HEK293 (cell line): ENCODE data around the gene SOCS6.

ENCODE experiments used
- CTCF ChIA-PET: fragments of 350-600 bp; formaldehyde crosslinking; extraction: SDS; loops from one replicate; lab custom pipeline; 2021; ENCODE audit warnings: antibody characterized with exemption; lab: Yijun Ruan, JAX
- POLR2A ChIA-PET: fragments of 300-600 bp; formaldehyde crosslinking; extraction: SDS; loops from one replicate; lab custom pipeline; 2020; ENCODE audit warnings: antibody characterized with exemption, inconsistent platforms; lab: Yijun Ruan, JAX
- H3K27ac ChIP-seq: fragments of 200-500 bp; sonication (Bioruptor generic); 2 replicates; pipeline ENCODE4 v1.5.1; 2014; ENCODE audit warnings: low read depth, low read length, control low read depth, inconsistent platforms; ENCODE audit errors: extremely low read depth
- H3K36me3 ChIP-seq, 2 experiments: fragments of 200-500 bp in 1 of 2; sonication (Bioruptor generic) in 1 of 2; 1 replicate in 1 of 2; 2 replicates in 1 of 2; pipeline ENCODE4 v1.5.1; 2014 to 2017; ENCODE audit warnings: inconsistent platforms in 2 of 2, low read length in 2 of 2; ENCODE audit not compliant: control insufficient read depth in 2 of 2, insufficient read depth in 1 of 2
- H3K4me1 ChIP-seq: fragments of 200-500 bp; sonication (Bioruptor generic); 2 replicates; pipeline ENCODE4 v1.5.1; 2014; ENCODE audit warnings: mild to moderate bottlenecking, low read length, inconsistent platforms; ENCODE audit not compliant: control insufficient read depth, insufficient read depth
- H3K4me3 ChIP-seq: 2 replicates; pipeline ENCODE4 v1.5.1; 2011; ENCODE audit warnings: low read depth, mild to moderate bottlenecking, control low read depth, low read length, moderate library complexity
- H3K9me3 ChIP-seq: fragments of 200-500 bp; sonication (Bioruptor generic); 2 replicates; pipeline ENCODE4 v1.5.1; 2014; ENCODE audit warnings: low read depth, low read length, inconsistent platforms; ENCODE audit not compliant: control insufficient read depth, insufficient read depth
- BCL11B ChIP-seq: fragments of 450-650 bp; formaldehyde crosslinking; IDR thresholded peaks from 2 replicates; pipeline ENCODE4 v1.5.1; 2016; ENCODE audit warnings: low read depth, missing biosample characterization, missing genetic modification characterization
- EGR2 ChIP-seq: fragments of 450-650 bp; formaldehyde crosslinking; IDR thresholded peaks from 2 replicates; pipeline ENCODE4 v1.5.1; 2016; ENCODE audit warnings: low read depth, missing biosample characterization, missing genetic modification characterization
- INSM2 ChIP-seq: fragments of 450-650 bp; formaldehyde crosslinking; IDR thresholded peaks from 2 replicates; pipeline ENCODE4 v1.5.1; 2016; ENCODE audit warnings: missing biosample characterization, missing genetic modification characterization
- MEIS1 ChIP-seq: sonication (generic); formaldehyde crosslinking; IDR thresholded peaks from 2 replicates; pipeline ENCODE4 v1.8.1; 2022; ENCODE audit warnings: missing genetic modification reagents, mild to moderate bottlenecking, borderline replicate concordance
- MZF1 ChIP-seq: fragments of 450-650 bp; formaldehyde crosslinking; IDR thresholded peaks from 2 replicates; pipeline ENCODE4 v1.5.1; 2017; ENCODE audit warnings: missing biosample characterization, missing genetic modification characterization, borderline replicate concordance
- PRDM2 ChIP-seq: fragments of 450-650 bp; formaldehyde crosslinking; IDR thresholded peaks from 2 replicates; pipeline ENCODE4 v1.5.1; 2016; ENCODE audit warnings: missing biosample characterization, missing genetic modification characterization, borderline replicate concordance
- SETDB1 ChIP-seq: IDR thresholded peaks from one replicate; pipeline ENCODE4 v1.6.1; 2017; ENCODE audit warnings: mild to moderate bottlenecking, low read length, moderate library complexity, mixed read lengths; ENCODE audit not compliant: insufficient read length
- TCF7L2 ChIP-seq: IDR thresholded peaks from 2 replicates; pipeline ENCODE4 v1.6.1; 2011; ENCODE audit warnings: low read depth, mild to moderate bottlenecking, inconsistent platforms, low read length, moderate library complexity, borderline replicate concordance
- ZBTB21 ChIP-seq: fragments of 450-650 bp; formaldehyde crosslinking; IDR thresholded peaks from 2 replicates; pipeline ENCODE4 v1.5.1; 2017; ENCODE audit warnings: missing biosample characterization, missing genetic modification characterization
- ZBTB48 ChIP-seq: fragments of 450-650 bp; formaldehyde crosslinking; IDR thresholded peaks from 2 replicates; pipeline ENCODE4 v1.5.1; 2016; ENCODE audit warnings: missing biosample characterization, missing genetic modification characterization
- ZBTB49 ChIP-seq: fragments of 450-650 bp; formaldehyde crosslinking; IDR thresholded peaks from 2 replicates; pipeline ENCODE4 v1.5.1; 2016; ENCODE audit warnings: missing biosample characterization, missing genetic modification characterization, low read depth
- ZEB2 ChIP-seq: fragments of 450-650 bp; formaldehyde crosslinking; IDR thresholded peaks from 2 replicates; pipeline ENCODE4 v1.5.1; 2016; ENCODE audit warnings: missing biosample characterization, missing genetic modification characterization
- ZNF2 ChIP-seq: fragments of 450-650 bp; formaldehyde crosslinking; IDR thresholded peaks from 2 replicates; pipeline ENCODE4 v1.5.1; 2016; ENCODE audit warnings: missing biosample characterization, missing genetic modification characterization
- ZNF248 ChIP-seq: fragments of 450-650 bp; formaldehyde crosslinking; IDR thresholded peaks from 2 replicates; pipeline ENCODE4 v1.5.1; 2017; ENCODE audit warnings: missing biosample characterization, missing genetic modification characterization
- ZNF426 ChIP-seq: fragments of 450-650 bp; formaldehyde crosslinking; IDR thresholded peaks from 2 replicates; pipeline ENCODE4 v1.5.1; 2017; ENCODE audit warnings: missing biosample characterization, missing genetic modification characterization, mild to moderate bottlenecking, inconsistent platforms, moderate library complexity
- ZNF544 ChIP-seq: fragments of 450-650 bp; formaldehyde crosslinking; IDR thresholded peaks from 2 replicates; pipeline ENCODE4 v1.5.0; 2017; ENCODE audit warnings: missing biosample characterization, missing genetic modification characterization
- ZNF580 ChIP-seq: fragments of 450-650 bp; formaldehyde crosslinking; IDR thresholded peaks from 2 replicates; pipeline ENCODE4 v1.5.1; 2016; ENCODE audit warnings: missing biosample characterization, missing genetic modification characterization
- ZNF585B ChIP-seq: fragments of 450-650 bp; formaldehyde crosslinking; IDR thresholded peaks from 2 replicates; pipeline ENCODE4 v1.5.1; 2016; ENCODE audit warnings: missing biosample characterization, missing genetic modification characterization
- ZNF624 ChIP-seq: fragments of 450-650 bp; formaldehyde crosslinking; IDR thresholded peaks from 2 replicates; pipeline ENCODE4 v1.5.1; 2017; ENCODE audit warnings: missing biosample characterization, missing genetic modification characterization
- ZNF629 ChIP-seq: fragments of 450-650 bp; formaldehyde crosslinking; IDR thresholded peaks from 2 replicates; pipeline ENCODE4 v1.5.1; 2017; ENCODE audit warnings: missing biosample characterization, missing genetic modification characterization
- ZNF658 ChIP-seq: fragments of 450-650 bp; formaldehyde crosslinking; IDR thresholded peaks from 2 replicates; pipeline ENCODE4; 2016; ENCODE audit warnings: missing biosample characterization, missing genetic modification characterization
- ZNF692 ChIP-seq: fragments of 450-650 bp; formaldehyde crosslinking; IDR thresholded peaks from 2 replicates; pipeline ENCODE4 v1.5.1; 2016; ENCODE audit warnings: missing biosample characterization, missing genetic modification characterization
- ZNF843 ChIP-seq: fragments of 450-650 bp; formaldehyde crosslinking; IDR thresholded peaks from 2 replicates; pipeline ENCODE4 v1.5.1; 2016; ENCODE audit warnings: missing biosample characterization, missing genetic modification characterization
- ZSCAN23 ChIP-seq: fragments of 450-650 bp; formaldehyde crosslinking; IDR thresholded peaks from 2 replicates; pipeline ENCODE4 v1.5.1; 2016; ENCODE audit warnings: missing biosample characterization, missing genetic modification characterization
- ZSCAN30 ChIP-seq: fragments of 450-650 bp; IDR thresholded peaks from 2 replicates; pipeline ENCODE4 v1.5.1; 2018; ENCODE audit warnings: missing biosample characterization, mild to moderate bottlenecking, missing genetic modification characterization, moderate library complexity

Gene SOCS6

GRCh38 chr18:70363861-70364260 is 75.0 kb downstream of the SOCS6 start (continued):
- TF ChIP-seq ZBTB49 (tag by site-specific recombination) (no peak), ZNF692 (tag by site-specific recombination) (no peak), EGR2 (tag by site-specific recombination) (no peak), ZNF658 (tag by site-specific recombination) (no peak), MEIS1 (CRISPR knock-in tag) (no peak), ZNF2 (tag by site-specific recombination) (no peak), ZNF544 (tag by site-specific recombination) (no peak)
- TF ChIP-seq, all 188 proteins: peak for 0

GRCh38 chr18:70365361-70365760 is 76.5 kb downstream of the SOCS6 start:
- TF ChIP-seq ZNF248 (tag by site-specific recombination) (no peak), ZNF624 (tag by site-specific recombination) (no peak), ZNF585B (tag by site-specific recombination) (no peak), ZBTB21 (tag by site-specific recombination) (no peak), INSM2 (tag by site-specific recombination) (no peak), SETDB1 (no peak), ZNF629 (tag by site-specific recombination) (no peak), MZF1 (no peak), ZSCAN30 (no peak), ZEB2 (no peak), ZNF426 (no peak), ZSCAN23 (tag by site-specific recombination) (no peak), TCF7L2 (no peak), PRDM2 (tag by site-specific recombination) (no peak), BCL11B (tag by site-specific recombination) (no peak), ZNF843 (tag by site-specific recombination) (no peak), ZBTB48 (no peak), ZNF580 (tag by site-specific recombination) (no peak)
- ChIA-PET CTCF (interaction anchor here (0.9 to 1.2 kb wide), 2 partner anchors 14 to 79 kb away, joined by 3 read pairs; no protein-coding TSS in a partner anchor), POLR2A (no interaction called here)
- Histone ChIP-seq H3K4me3 (no peak overlapping the region), H3K9me3 (no peaks in the 10 kb centered on the region), H3K4me1 (no peaks in the 10 kb centered on the region), H3K27ac (no peak overlapping the region), H3K36me3 (no peaks in the 10 kb centered on the region)
